HG03342 (cell line): ENCODE results near the gene COL21A1.
"Not testable (repeated sequence)": the region's sequence is repeated elsewhere in the genome, so short reads cannot be mapped to it uniquely, and the experiment has no call there.

ENCODE experiments used
- ATAC-seq: cut with Tn5 transposase; IDR thresholded peaks from one replicate; pipeline ENCODE4 v1.9.1; 2021; ENCODE audit warnings: mild to moderate bottlenecking, moderate library complexity; ENCODE audit not compliant: unreplicated experiment

The COL21A1 gene

GRCh38 chr6:56022678-56023077 is 224.7 kb downstream of the COL21A1 start:
- no peak for ATAC-seq

- ATAC-seq: no peak
Measured at GRCh38 chr6:56021943-56022342, 225.4 kb downstream of the COL21A1 start.

GRCh38 chr6:56019973-56020372 is 227.4 kb downstream of the COL21A1 start:
- no peak for ATAC-seq

GRCh38 chr6:56017198-56017597 is 230.2 kb downstream of the COL21A1 start:
- no peak for ATAC-seq

- ATAC-seq: not testable (repeated sequence)
Measured at GRCh38 chr6:56014039-56014438, 233.3 kb downstream of the COL21A1 start.

GRCh38 chr6:56009636-56010035 is 237.7 kb downstream of the COL21A1 start:
- no peak for ATAC-seq
